ENCODE measurements around the gene PRR36.
"Not testable (repeated sequence)": the region's sequence is repeated elsewhere in the genome, so short reads cannot be mapped to it uniquely, and the experiment has no call there.

Gene PRR36

GRCh38 chr19:7897292-7897691, 23.1 kb upstream of the PRR36 start:
- DNase-seq = no peak

DNA sequence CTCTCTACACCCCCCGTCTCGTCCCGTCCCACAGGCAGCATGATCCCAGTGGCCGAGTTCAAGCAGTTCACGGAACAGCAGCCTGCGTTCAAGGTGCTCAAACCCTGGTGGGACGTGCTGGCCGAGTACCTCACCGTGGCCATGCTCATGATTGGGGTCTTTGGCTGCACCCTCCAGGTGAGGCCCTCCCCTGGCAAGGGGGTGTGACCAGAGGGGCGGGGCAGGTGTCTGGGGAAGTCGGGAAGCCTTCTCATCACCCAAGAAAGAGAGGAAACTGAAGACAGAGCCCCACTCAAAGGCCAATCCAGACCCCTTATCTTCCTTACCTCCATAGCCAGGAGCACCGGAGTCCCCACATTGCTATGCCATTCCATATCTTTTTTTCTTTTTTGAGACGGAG, 21.4 kb upstream of the PRR36 start:
- no peak for DNase-seq

DNA sequence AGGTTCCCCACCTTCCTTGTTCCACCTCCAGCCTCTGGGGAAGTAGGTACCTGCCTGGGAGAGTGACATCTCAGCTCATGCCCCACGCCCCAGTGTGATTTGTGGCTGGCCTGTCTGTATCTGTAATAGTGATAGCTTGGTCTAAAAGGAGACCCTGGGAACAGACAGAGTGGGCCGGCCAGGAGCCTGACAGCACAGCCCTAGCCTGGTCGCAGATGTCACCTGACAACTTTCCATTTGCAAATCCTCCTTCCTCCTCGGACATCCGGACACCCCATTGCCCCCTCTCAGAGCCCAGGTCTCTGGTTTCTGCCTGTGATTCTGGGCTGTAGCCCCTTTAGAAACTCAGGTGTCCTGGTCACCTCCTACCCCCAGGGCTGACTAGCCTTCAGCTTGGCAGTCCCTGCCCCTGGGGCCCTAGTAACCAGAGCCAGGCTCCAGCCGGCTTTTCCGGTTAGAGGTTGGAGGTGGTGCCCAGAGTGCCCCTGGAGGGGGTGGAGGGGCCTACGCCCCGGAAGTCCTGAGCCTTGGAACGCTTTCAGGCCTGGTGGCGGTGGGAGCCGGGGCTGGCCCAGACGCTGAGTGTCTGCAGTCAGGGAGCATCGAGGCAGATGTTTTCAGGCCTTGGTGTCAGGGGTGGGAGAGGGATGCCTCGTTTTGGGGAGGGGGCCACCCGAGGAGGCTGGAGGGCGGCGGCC, 20.6 kb upstream of the PRR36 start:
- DNase-seq = no peak

DNA sequence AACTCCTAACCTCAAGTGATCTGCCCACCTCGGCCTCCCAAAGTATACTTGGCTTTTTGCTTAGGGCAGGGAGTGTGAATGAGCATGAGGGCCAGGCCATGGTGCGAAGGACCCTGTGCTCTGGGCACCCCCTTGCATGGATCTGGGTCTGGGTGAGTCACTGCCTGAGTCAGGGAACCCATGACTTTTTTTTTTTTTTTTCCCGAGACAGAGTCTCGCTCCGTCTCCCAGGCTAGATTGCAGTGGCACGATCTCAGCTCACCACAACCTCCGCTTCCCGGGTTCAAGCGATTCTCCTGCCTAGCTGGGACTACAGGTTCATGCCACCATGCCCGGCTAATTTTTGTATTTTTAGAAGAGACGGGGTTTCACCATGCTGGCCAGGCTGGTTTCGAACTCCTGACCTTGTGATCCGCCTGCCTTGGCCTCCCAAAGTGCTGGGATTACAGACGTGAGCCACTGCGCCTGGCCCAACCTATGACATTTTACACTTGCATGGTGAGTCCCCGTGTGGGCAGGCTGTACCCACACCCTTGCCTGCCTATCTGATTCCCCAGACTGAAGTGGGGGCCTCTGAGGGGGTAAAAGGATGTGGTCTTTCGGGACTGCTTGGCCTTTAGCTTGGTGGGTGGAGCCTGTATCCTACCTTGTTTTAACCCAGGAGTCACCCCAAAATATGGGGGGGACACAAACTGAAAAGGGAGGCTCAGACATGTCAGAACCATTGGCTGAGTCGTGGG, 19.3 kb upstream of the PRR36 start:
- not testable (repeated sequence) for DNase-seq

DNA sequence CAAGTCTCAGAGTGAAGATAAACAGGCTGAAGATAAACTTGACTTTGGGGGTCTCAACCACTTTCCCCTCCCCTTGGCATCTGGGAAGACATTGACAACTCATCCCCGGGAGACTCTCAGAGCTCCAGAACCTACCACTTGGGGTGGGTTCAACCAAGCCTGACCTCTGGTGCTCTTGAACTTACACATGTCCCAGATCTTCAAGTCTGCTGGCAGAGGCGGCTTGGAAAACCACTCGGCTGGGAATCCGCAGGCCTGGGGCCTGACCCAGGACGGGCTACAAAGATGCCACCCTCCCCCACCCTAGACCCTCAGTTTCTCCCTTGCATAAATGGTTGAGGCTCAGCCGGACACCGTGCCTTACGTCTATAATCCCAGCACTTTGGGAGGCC, 14.6 kb upstream of the PRR36 start:
- no peak for DNase-seq

- peak; percentile 73 for DNase-seq
Measured at GRCh38 chr19:7888145-7888825, 14.1 kb upstream of the PRR36 start, which contains the start of gene LRRC8E. Gene LRRC8E, plus strand, starts transcription at chr19:7888510. Its CDS starts 7,094 bp downstream, at chr19:7895604.

- no peak for DNase-seq
Measured at GRCh38 chr19:7887408-7888144, 13.4 kb upstream of the PRR36 start.

GRCh38 chr19:7885818-7886217, 11.6 kb upstream of the PRR36 start:
- DNase-seq = no peak

DNA sequence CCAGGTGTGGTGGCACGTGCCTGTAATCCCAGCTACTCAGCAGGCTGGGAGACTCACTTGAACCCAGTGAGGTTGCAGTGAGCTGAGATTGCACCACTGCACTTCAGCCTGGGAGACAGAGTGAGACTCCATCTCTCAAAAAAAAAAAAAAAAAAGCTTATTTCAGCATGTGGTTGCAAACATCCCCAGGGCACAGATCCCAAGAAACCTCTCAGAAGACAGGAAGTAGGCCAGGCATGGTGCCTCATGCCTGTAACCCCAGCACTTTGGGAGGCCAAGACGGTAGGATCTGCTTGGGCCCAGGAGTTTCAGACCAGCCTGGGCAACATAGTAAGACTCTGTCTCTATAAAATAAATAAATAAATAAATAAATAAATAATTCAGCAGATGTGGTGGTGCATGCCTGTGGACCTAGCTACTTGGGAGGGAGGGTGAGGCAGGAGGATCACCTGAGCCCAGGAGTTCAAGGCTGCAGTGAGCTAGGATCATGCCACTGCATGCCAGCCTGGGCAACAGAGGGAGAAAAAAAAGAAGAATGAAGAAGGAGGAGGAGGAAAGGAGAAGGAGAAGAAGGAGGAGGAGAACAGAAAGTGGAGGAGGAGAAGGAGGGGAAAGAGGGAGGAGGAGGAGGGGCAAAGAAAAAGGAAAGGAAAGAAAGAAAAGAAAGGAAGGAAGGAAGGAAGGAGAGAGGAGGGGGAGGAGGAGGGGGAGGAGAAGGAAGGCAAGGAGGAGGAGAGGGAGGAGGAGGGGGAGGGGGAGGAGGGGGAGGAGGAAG, 9.8 kb upstream of the PRR36 start:
- peak; percentile 25 for DNase-seq

DNA sequence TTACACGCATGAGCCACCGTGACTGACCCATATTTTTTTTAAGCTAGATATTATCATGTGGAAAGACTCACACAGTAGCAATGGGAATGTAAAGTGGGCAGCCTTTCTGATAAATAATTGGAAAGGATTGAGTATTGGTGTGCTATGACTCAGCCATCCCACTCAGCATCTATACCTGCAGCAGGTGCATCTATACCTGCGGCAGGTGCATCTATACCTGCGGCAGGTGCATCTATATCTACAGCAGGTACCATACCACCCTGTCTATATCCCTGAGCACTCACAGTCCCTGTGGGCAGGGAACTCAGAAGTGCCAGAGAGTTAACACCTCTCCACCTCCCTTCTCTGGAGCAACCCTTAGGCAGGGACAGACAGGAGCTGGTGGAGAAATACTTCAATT, 8.9 kb upstream of the PRR36 start:
- no peak for DNase-seq

- DNase-seq = no peak
Measured at GRCh38 chr19:7881910-7882309, 7.7 kb upstream of the PRR36 start.

- DNase-seq = peak; percentile 52
Measured at GRCh38 chr19:7879836-7880235, 5.6 kb upstream of the PRR36 start.

GRCh38 chr19:7879111-7879807, 5.1 kb upstream of the PRR36 start:
- no peak for DNase-seq

- DNase-seq = no peak
Measured at GRCh38 chr19:7877249-7877836, 3.2 kb upstream of the PRR36 start.

DNA sequence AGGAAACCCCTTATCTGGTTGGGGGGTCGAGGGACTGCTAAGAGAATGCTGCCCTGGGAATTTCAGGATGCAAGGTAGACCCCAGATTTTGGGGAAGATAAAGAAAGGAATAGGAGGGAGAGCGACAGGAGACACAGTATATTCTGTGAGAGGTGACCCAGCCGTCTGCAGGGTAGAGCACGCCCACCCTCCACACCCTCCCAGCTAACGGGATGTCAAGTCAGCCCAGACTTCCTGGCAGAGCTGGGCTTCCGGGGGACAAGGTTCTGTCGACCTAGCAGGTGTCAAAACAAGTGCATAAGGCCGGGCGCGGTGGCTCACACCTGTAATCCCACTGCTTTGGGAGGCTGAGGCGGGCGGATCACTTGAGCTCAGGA, 695 bp upstream of the PRR36 start:
- DNase-seq = no peak

GRCh38 chr19:7873304-7874075, 700 bp downstream of the PRR36 start:
- no peak for DNase-seq

- no peak for DNase-seq
Measured at GRCh38 chr19:7872306-7873204, 1.6 kb downstream of the PRR36 start.

DNA sequence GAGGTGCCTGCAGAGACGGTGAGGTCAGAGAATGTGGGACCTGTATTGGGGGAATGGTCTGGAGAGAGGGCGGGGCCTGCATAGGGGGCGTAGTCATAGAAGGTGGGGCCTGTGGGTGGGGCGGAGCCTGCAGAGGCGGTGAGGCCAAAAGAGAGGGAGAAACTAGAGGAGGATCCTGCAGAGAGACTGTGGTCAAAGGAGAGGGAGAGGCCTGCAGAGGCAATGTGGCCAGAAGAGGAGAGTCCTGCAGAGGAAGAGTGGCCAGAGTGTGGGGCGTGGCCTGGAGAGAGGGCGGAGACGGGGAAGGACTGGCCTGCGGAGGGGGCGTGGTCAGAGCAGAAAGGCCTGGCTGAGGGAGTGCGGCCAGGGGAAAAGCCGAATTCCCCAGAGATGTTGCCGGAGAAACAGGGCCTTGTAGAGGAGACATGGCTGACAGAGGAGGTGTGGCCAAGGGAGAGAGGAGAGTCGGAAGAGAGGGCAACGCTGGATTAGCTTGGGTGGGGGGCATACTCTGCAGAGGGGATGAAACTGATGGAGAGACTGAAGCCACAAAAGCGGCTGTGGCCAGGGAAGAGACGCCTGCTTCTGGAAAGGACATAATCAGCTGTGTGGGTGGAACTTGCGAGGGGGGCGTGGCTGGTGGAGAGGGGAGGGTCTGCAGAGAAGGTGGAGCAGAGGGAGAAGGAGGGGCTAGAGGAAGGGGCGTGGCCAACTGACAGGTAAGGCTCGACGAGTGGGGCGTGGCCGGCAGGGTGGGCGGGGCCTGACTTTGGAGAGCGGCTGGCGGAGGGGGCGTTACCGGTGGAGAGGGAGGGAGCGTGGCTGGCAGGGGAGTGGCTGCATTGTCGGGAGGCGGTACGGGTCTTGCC, 2.5 kb downstream of the PRR36 start:
- DNase-seq = peak; percentile 96
